K562 (cell line): ENCODE data around the gene CNPY4. TPM values are rescaled to one million over a fixed set of nuclear protein-coding genes. Genes with fewer than 3 reads are reported as not detected.

ENCODE experiments used
- ATAC-seq: fragments of 200-7000 bp; cut with Tn5 transposase; 3 replicates; pipeline ENCODE4 v1.9.1; 2020; ENCODE audit warnings: moderate library complexity
- BruUV-seq: library from RNA; stranded (reverse); fragments of 400-500 nt; replicated peaks from 2 replicates; lab custom pipeline; 2021; lab: Mats Ljungman, UMichigan
- CTCF ChIA-PET: fragments of 300-600 bp; formaldehyde crosslinking; extraction: SDS; loops from one replicate; lab custom pipeline; 2021; ENCODE audit warnings: low intra/inter-chr PET ratio; lab: Yijun Ruan, JAX
- POLR2A ChIA-PET: fragments of 300-600, 350-650 bp; sonication (Branson Sonifier 250); formaldehyde crosslinking; extraction: SDS; loops from one replicate; lab custom pipeline; 2021; ENCODE audit warnings: antibody characterized with exemption, inconsistent platforms; lab: Yijun Ruan, JAX
- DNase-seq, 4 experiments: peaks; one replicate each; pipeline versions ENCODE4 v3.0.0 to v3.0.0-alpha.2; 2011 to 2018; ENCODE audit warnings: low spot score in 3 of 4, mixed read lengths in 3 of 4; ENCODE audit errors: extremely low read depth in 1 of 4
- FAIRE-seq: peaks from 2 replicates; lab custom pipeline; 2011; peaks lifted over from hg19 to GRCh38; lab: Jason Lieb, UNC
- H2AFZ ChIP-seq: 2 replicates; pipeline ENCODE4 v1.6.0; 2011; ENCODE audit warnings: low read depth, low read length, control low read depth, inconsistent platforms
- H3K27ac ChIP-seq: fragments of 200-600 bp; 3 replicates; pipeline ENCODE4 v1.8.0; 2011; ENCODE audit warnings: low read depth, mild to moderate bottlenecking, control low read depth, inconsistent platforms, low read length, moderate library complexity, mixed read lengths; ENCODE audit errors: extremely low read depth
- H3K27me3 ChIP-seq, 2 experiments: fragments of 300-600 bp in 1 of 2; 2 replicates in 1 of 2; 3 replicates in 1 of 2; pipeline versions ENCODE4 v1.6.0 to v1.8.0; 2011; ENCODE audit warnings: inconsistent platforms in 2 of 2, low read length in 2 of 2, mild to moderate bottlenecking in 1 of 2, mixed read lengths in 1 of 2, moderate library complexity in 1 of 2; ENCODE audit not compliant: control insufficient read depth in 2 of 2, insufficient read depth in 2 of 2
- H3K36me3 ChIP-seq: fragments of 300-600 bp; 3 replicates; pipeline ENCODE4 v1.8.0; 2011; ENCODE audit warnings: mild to moderate bottlenecking, low read length, inconsistent platforms; ENCODE audit not compliant: control insufficient read depth, insufficient read depth
- H3K4me1 ChIP-seq, 2 experiments: fragments of 200-600 bp in 1 of 2; replicated peaks in 1 of 2; 2 replicates in 1 of 2; 3 replicates in 1 of 2; pipeline versions ENCODE4 v1.5.1 to v1.8.0; 2011; ENCODE audit warnings: inconsistent platforms in 2 of 2, low read length in 2 of 2, mild to moderate bottlenecking in 1 of 2, mixed read lengths in 1 of 2, moderate library complexity in 1 of 2; ENCODE audit not compliant: control insufficient read depth in 2 of 2, insufficient read depth in 2 of 2
- H3K4me2 ChIP-seq: 2 replicates; pipeline ENCODE4 v1.6.1; 2011; ENCODE audit warnings: low read length, control low read depth, inconsistent platforms, mixed read lengths; ENCODE audit not compliant: insufficient read depth
- H3K4me3 ChIP-seq: fragments of 200-600 bp; sonication (generic), shearing (Covaris generic); 2 replicates; pipeline ENCODE4 v1.5.1; 2016; ENCODE audit warnings: control low read depth, inconsistent platforms
- H3K79me2 ChIP-seq: fragments of 200-600 bp; 3 replicates; pipeline ENCODE4 v1.8.0; 2011; ENCODE audit warnings: low read length, inconsistent platforms; ENCODE audit not compliant: control insufficient read depth, insufficient read depth
- H3K9ac ChIP-seq, 2 experiments: 2 replicates each; pipeline versions ENCODE4 v1.6.0 to v1.6.1; 2011; ENCODE audit warnings: low read depth in 2 of 2, low read length in 2 of 2, control low read depth in 1 of 2, inconsistent platforms in 1 of 2, mild to moderate bottlenecking in 1 of 2, mixed read lengths in 1 of 2; ENCODE audit not compliant: insufficient read depth in 1 of 2
- H3K9me1 ChIP-seq: one replicate; pipeline ENCODE4 v1.6.0; 2011; ENCODE audit warnings: inconsistent platforms, mild to moderate bottlenecking, low read length, moderate library complexity; ENCODE audit not compliant: control insufficient read depth, insufficient read depth
- H3K9me3 ChIP-seq: replicated peaks from 2 replicates; pipeline ENCODE4 v1.5.1; 2011; ENCODE audit warnings: low read depth, low read length, inconsistent platforms; ENCODE audit not compliant: control insufficient read depth, insufficient read depth
- H4K20me1 ChIP-seq: replicated peaks from 2 replicates; pipeline ENCODE4 v1.6.1; 2011; ENCODE audit warnings: low read length, inconsistent platforms, mixed read lengths; ENCODE audit not compliant: control insufficient read depth, insufficient read depth
- DEAF1 ChIP-seq: fragments of 450-650 bp; formaldehyde crosslinking; IDR thresholded peaks from 2 replicates; pipeline ENCODE4 v1.4.0; 2020; ENCODE audit warnings: mild to moderate bottlenecking, moderate library complexity
- ELF1 ChIP-seq: fragments of 200-800 bp; sonication (Bioruptor generic); IDR thresholded peaks from 2 replicates; pipeline ENCODE4 v1.6.1; 2016; ENCODE audit warnings: missing genetic modification characterization, missing compliant biosample characterization
- FIP1L1 ChIP-seq: fragments of 200-400 bp; formaldehyde crosslinking; IDR thresholded peaks from 2 replicates; pipeline ENCODE4 v1.6.1; 2018; ENCODE audit warnings: mild to moderate bottlenecking, low read depth, low read length; ENCODE audit not compliant: poor library complexity, severe bottlenecking
- GTF3C2 ChIP-seq: IDR thresholded peaks from 3 replicates; pipeline ENCODE4 v1.6.1; 2011; ENCODE audit warnings: borderline replicate concordance, mild to moderate bottlenecking, moderate library complexity; ENCODE audit not compliant: insufficient read length; ENCODE audit errors: extremely low read depth
- IRF9 ChIP-seq: fragments of 450-650 bp; IDR thresholded peaks from 2 replicates; pipeline ENCODE4 v1.6.1; 2016; ENCODE audit warnings: missing biosample characterization, missing genetic modification characterization
- MEF2D ChIP-seq: conservative IDR thresholded peaks from 2 replicates; pipeline ENCODE4 v1.6.1; 2016; ENCODE audit warnings: low read depth, missing genetic modification characterization, missing compliant biosample characterization
- PBX2 ChIP-seq, 2 experiments: IDR thresholded peaks in 1 of 2; conservative IDR thresholded peaks in 1 of 2; 2 replicates each; pipeline ENCODE4 v1.6.1; 2016; ENCODE audit warnings: low read depth in 2 of 2, mild to moderate bottlenecking in 1 of 2, missing compliant biosample characterization in 1 of 2, missing genetic modification characterization in 1 of 2, moderate library complexity in 1 of 2
- POLR2A ChIP-seq: fragments of 450-650 bp; conservative IDR thresholded peaks from 2 replicates; pipeline ENCODE4 v1.6.1; 2016
- ZBTB1 ChIP-seq: sonication (generic); formaldehyde crosslinking; IDR thresholded peaks from 2 replicates; pipeline ENCODE4 v1.8.1; 2023; ENCODE audit warnings: missing genetic modification reagents, low read depth, mild to moderate bottlenecking, borderline replicate concordance
- ZNF121 ChIP-seq: sonication (generic); formaldehyde crosslinking; conservative IDR thresholded peaks from 2 replicates; pipeline ENCODE4 v1.8.0; 2022; ENCODE audit warnings: missing genetic modification reagents
- ZSCAN29 ChIP-seq: fragments of 450-650 bp; IDR thresholded peaks from 2 replicates; pipeline ENCODE4 v1.6.1; 2017
- WGBS: fragments of 100-300 bp; shearing (Covaris generic); methylation state at CpG from one replicate; pipeline ENCODE4 v1.1.6; 2016; ENCODE audit warnings: low coverage, mixed read lengths; ENCODE audit not compliant: insufficient coverage; ENCODE audit errors: missing lambda C conversion rate; 5-methylcytosine and 5-hydroxymethylcytosine counted together
- in situ Hi-C: fragments of 300-500 bp; cut with MboI; formaldehyde crosslinking; loops from 4 replicates; pipeline ENCODE4 v1.15.0; 2018; ENCODE audit warnings: inconsistent platforms, mixed read lengths
- intact Hi-C: fragments of 100-400 bp; cut with micrococcal nuclease; formaldehyde crosslinking; loops from 2 replicates; pipeline ENCODE4 v1.14.2; 2022
- polyA plus RNA-seq, 8 experiments: library from polyadenylated mRNA; depleted of rRNA in 4 of 8; stranded (reverse) in 5 of 8; unstranded in 3 of 8; fragments of >200 nt; fragmentation: Nextera tagmentation in 2 of 8; fragmentation: Illumina TruSeq in 1 of 8; extraction: Ambion mirVana in 2 of 8; extraction: Trizol in 1 of 8; gene quantifications; 2 replicates each; pipeline versions ENCODE4 v1.2.1 to v1.2.3, GENCODE V29; 2011 to 2014; ENCODE audit warnings: inconsistent platforms in 1 of 8, missing spikeins in 1 of 8
- total RNA-seq, 7 experiments: library from RNA; depleted of rRNA in 6 of 7; stranded (reverse); fragments of >200 nt in 6 of 7; fragmentation: Illumina TruSeq in 2 of 7; extraction: Trizol in 2 of 7; gene quantifications; 2 replicates each; pipeline versions ENCODE4 v1.2.1 to v1.2.3, GENCODE V29; 2011 to 2021; ENCODE audit warnings: low replicate concordance in 1 of 7

Gene CNPY4
- total and polyA plus RNA-seq, 9 of the 15 experiments (the other 6 are each of a cell fraction or from before 2014, with no cell fraction given) = 1.9 to 11.2 (median 7.0) TPM

GRCh38 chr7:100102950-100103840 lies 16.2 kb upstream of the CNPY4 start:
- CTCF ChIA-PET = interaction anchor here (0.6 kb wide), 1 partner anchor 127 kb away, joined by 6 read pairs; no protein-coding TSS in a partner anchor
- H3K4me3 ChIP-seq = no peak overlapping the region
- H3K79me2 ChIP-seq = peaks cover 39% of the 10 kb centered on the region
- no peak for ATAC-seq
- peak overlapping the region; percentile 99 to 100; a peak in 3 of 4 replicates for H3K9ac ChIP-seq
- 76% methylated on average over 17 of the region's 17 CpGs for WGBS
- H3K9me3 ChIP-seq = no peaks in the 10 kb centered on the region
- H3K27me3 ChIP-seq = no peaks in the 10 kb centered on the region
- DNase-seq = peak in 1 of 4 experiments; percentile 40
- peaks cover 23% of the 10 kb centered on the region for H4K20me1 ChIP-seq
- H2AFZ ChIP-seq = no peak overlapping the region
- BruUV-seq = no TSS peak
- H3K4me2 ChIP-seq = peak overlapping the region; percentile 92; the same call in 1 of the 2 replicates
- POLR2A ChIA-PET = interaction anchor here (0.7 to 4.6 kb wide), 7 partner anchors 10 to 595 kb away, joined by 3 to 115 read pairs (median 20); partner anchors contain the start of genes COPS6 and MBLAC1
- no peak overlapping the region; the same call in 1 of the 3 replicates for H3K27ac ChIP-seq
- peaks cover 65% of the 10 kb centered on the region for H3K36me3 ChIP-seq
- peaks cover 3% of the 10 kb centered on the region for H3K9me1 ChIP-seq
- peaks cover 9 to 51% of the 10 kb centered on the region in 2 experiments; a peak in 4 of 5 replicates for H3K4me1 ChIP-seq
- peak; percentile 75 for FAIRE-seq
- in situ Hi-C loops (no loop called here), intact Hi-C loops (no loop called here)
- no peak for TF ChIP-seq GTF3C2
- 0 out of 2 replicates have a peak, but pooled peaks have one; percentile 34 for TF ChIP-seq ZBTB1
- no peak for TF ChIP-seq ZSCAN29
- TF ChIP-seq MEF2D (tag) = no peak
- TF ChIP-seq DEAF1 = no peak
- no peak for TF ChIP-seq FIP1L1
- no peak for TF ChIP-seq ELF1 (tag)
- TF ChIP-seq PBX2 (CRISPR knock-in tag; IDR thresholded peaks at IDR 0.05; ENCODE audit: low read depth) = peak; percentile 48; the same call in 1 of the 2 replicates
- TF ChIP-seq PBX2 (tag; conservative IDR thresholded peaks at IDR 0.05; ENCODE audit: low read depth) = peak; percentile 54; the same call in 1 of the 2 replicates
- TF ChIP-seq POLR2A = no peak
- peak; percentile 93 for TF ChIP-seq ZNF121 (CRISPR knock-in tag)
- TF ChIP-seq IRF9 (tag) = no peak
